Smooth muscle cell (in vitro differentiated cells): ENCODE results near the gene SOWAHC. TPM values are rescaled to one million over a fixed set of nuclear protein-coding genes. Genes with fewer than 3 reads are reported as not detected.

Experiments
- DNase-seq: peaks from one replicate; lab custom pipeline; 2025; ENCODE audit not compliant: unreplicated experiment; lab: John Stamatoyannopoulos, UW
- H2AFZ ChIP-seq: fragments of 200-600 bp; sonication (generic); 2 replicates; pipeline ENCODE4 v1.6.0; 2016; ENCODE audit warnings: antibody characterized with exemption, low read depth, mild to moderate bottlenecking
- H3F3A ChIP-seq: fragments of 200-600 bp; sonication (generic); 2 replicates; pipeline ENCODE4 v1.6.0; 2017; ENCODE audit warnings: antibody characterized with exemption, low read depth
- H3K27ac ChIP-seq: fragments of 200-600 bp; sonication (generic); 2 replicates; pipeline ENCODE4 v1.5.1; 2016; ENCODE audit warnings: low read depth, mild to moderate bottlenecking
- H3K27me3 ChIP-seq: fragments of 200-600 bp; sonication (generic); 2 replicates; pipeline ENCODE4 v1.6.1; 2016; ENCODE audit warnings: low read depth, mild to moderate bottlenecking
- H3K36me3 ChIP-seq: fragments of 200-600 bp; sonication (generic); 2 replicates; pipeline ENCODE4 v1.5.1; 2016; ENCODE audit warnings: low read depth
- H3K4me1 ChIP-seq: fragments of 200-600 bp; sonication (generic); 2 replicates; pipeline ENCODE4 v1.5.1; 2016; ENCODE audit warnings: low read depth
- H3K4me2 ChIP-seq: fragments of 200-600 bp; sonication (generic); 2 replicates; pipeline ENCODE4 v1.6.0; 2016; ENCODE audit warnings: mild to moderate bottlenecking
- H3K4me3 ChIP-seq: fragments of 200-600 bp; sonication (generic); 2 replicates; pipeline ENCODE4 v1.5.1; 2016; ENCODE audit warnings: mild to moderate bottlenecking
- H3K79me2 ChIP-seq: fragments of 200-600 bp; sonication (generic); 2 replicates; pipeline ENCODE4 v1.6.0; 2016; ENCODE audit warnings: low read depth, mild to moderate bottlenecking
- H3K9ac ChIP-seq: fragments of 200-600 bp; sonication (generic); 2 replicates; pipeline ENCODE4 v1.6.0; 2016; ENCODE audit warnings: low read depth
- H3K9me3 ChIP-seq: fragments of 200-600 bp; sonication (generic); replicated peaks from 2 replicates; pipeline ENCODE4 v1.5.1; 2016; ENCODE audit warnings: low read depth
- H4K20me1 ChIP-seq: fragments of 200-600 bp; sonication (generic); 2 replicates; pipeline ENCODE4 v1.6.0; 2016; ENCODE audit warnings: low read depth
- WGBS: methylation state at CpG from one replicate; pipeline ENCODE4 v1.1.7; 2016; ENCODE audit warnings: low lambda C conversion rate; 5-methylcytosine and 5-hydroxymethylcytosine counted together
- polyA plus RNA-seq: library from polyadenylated mRNA; unstranded; fragments of >200 nt; fragmentation: Nextera tagmentation; extraction: Ambion mirVana; gene quantifications from 2 replicates; pipeline ENCODE4 v1.2.1, GENCODE V29; 2016
- total RNA-seq: library from RNA; depleted of rRNA; stranded (reverse); fragments of >200 nt; gene quantifications from 2 replicates; pipeline ENCODE4 v1.2.3, GENCODE V29; 2014
- TF ChIP-seq, protein P1 (sequence below): fragments of 200-600 bp; sonication (generic); IDR thresholded peaks from 2 replicates; pipeline ENCODE4 v1.5.1; 2017; ENCODE audit warnings: borderline replicate concordance, mild to moderate bottlenecking, antibody characterized with exemption; ENCODE audit not compliant: insufficient read depth, poor library complexity, severe bottlenecking

Gene SOWAHC
- total and polyA plus RNA-seq, 2 experiments from 2014 or later: 20.2 to 31.2 TPM

DNA sequence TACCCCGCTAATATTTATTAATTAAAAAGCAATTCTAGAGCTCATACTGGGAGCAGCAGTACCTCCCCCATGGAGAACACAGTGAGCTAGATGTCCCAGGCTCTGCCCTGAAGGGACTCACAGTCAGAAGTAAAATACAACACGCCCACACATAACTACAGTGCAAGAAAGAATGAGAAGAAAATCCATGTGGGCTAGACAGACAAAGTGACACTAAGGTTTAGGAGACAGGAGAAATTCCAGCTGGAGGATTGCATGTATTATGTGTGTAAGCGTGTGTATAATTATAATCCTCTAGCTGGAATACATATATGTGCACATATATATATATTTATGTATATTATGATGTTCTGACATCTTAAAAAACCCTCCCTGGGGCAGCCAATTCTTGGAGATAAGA, 15.7 kb downstream of the SOWAHC start:
- H3F3A ChIP-seq: no peaks in the 10 kb centered on the region
- 71% methylated on average over 3 of the region's 3 CpGs for WGBS
- no peaks in the 10 kb centered on the region for H4K20me1 ChIP-seq
- H3K4me3 ChIP-seq: no peak overlapping the region
- no peaks in the 10 kb centered on the region for H3K4me1 ChIP-seq
- H2AFZ ChIP-seq: no peak overlapping the region
- no peak overlapping the region for H3K4me2 ChIP-seq
- DNase-seq: no peak
- H3K9ac ChIP-seq: no peak overlapping the region
- no peaks in the 10 kb centered on the region for H3K79me2 ChIP-seq
- no peaks in the 10 kb centered on the region for H3K9me3 ChIP-seq
- H3K27ac ChIP-seq: no peak overlapping the region
- TF ChIP-seq, protein P1, sequence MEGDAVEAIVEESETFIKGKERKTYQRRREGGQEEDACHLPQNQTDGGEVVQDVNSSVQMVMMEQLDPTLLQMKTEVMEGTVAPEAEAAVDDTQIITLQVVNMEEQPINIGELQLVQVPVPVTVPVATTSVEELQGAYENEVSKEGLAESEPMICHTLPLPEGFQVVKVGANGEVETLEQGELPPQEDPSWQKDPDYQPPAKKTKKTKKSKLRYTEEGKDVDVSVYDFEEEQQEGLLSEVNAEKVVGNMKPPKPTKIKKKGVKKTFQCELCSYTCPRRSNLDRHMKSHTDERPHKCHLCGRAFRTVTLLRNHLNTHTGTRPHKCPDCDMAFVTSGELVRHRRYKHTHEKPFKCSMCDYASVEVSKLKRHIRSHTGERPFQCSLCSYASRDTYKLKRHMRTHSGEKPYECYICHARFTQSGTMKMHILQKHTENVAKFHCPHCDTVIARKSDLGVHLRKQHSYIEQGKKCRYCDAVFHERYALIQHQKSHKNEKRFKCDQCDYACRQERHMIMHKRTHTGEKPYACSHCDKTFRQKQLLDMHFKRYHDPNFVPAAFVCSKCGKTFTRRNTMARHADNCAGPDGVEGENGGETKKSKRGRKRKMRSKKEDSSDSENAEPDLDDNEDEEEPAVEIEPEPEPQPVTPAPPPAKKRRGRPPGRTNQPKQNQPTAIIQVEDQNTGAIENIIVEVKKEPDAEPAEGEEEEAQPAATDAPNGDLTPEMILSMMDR: no peak
- no peaks in the 10 kb centered on the region for H3K27me3 ChIP-seq
- H3K36me3 ChIP-seq: no peaks in the 10 kb centered on the region

DNA sequence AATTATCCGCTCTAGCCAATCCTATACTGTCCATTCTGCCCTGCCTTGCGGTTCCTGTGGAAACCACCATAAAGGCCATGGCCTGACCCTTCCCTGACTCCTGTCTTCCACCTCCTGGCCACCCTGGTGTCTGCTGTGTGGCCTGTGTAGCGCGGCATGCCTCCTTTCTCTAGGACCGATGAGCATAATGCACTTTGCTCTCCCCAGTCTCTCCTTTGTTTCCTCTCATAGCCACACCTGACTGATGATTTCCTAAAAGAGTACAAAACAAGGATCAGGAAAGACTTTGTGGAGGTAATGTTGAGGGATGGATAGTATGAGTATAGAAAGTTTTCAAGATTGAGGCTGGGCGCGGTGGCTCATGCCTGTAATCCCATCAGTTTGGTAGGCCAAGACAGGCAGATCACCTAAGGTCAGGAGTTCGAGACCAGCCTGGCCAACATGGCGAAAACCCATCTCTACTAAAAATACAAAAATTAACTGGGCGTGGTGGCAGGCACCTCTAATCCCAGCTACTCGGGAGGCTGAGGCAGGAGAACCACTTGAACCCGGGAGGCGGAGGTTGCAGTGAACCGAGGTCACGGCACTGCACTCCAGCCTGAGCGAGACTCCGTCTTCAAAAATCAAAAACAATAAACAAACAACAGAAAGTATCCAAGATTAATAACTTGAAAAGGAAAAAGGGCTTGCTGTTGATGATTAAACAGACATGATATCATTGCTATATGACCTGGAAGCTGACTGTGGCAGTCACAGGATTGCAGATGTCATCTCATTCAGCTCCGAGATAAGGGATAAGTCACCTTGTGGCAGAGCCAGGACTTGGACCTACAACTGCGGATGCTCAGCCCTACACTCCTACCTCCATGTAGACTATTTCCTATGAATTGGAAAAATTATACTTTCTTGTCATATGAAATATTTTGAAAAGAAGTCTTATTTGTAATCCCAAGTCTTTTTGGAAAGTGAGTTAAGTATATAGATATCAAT, 16.6 kb downstream of the SOWAHC start:
- Histone ChIP-seq H2AFZ (no peak overlapping the region), H3K36me3 (no peaks in the 10 kb centered on the region), H3K4me1 (no peaks in the 10 kb centered on the region), H3F3A (no peaks in the 10 kb centered on the region), H3K27me3 (no peaks in the 10 kb centered on the region), H3K4me3 (no peak overlapping the region), H3K79me2 (no peaks in the 10 kb centered on the region), H3K9me3 (no peaks in the 10 kb centered on the region), H3K4me2 (no peak overlapping the region), H3K9ac (no peak overlapping the region), H3K27ac (no peak overlapping the region), H4K20me1 (no peaks in the 10 kb centered on the region)
- 95% methylated on average over 19 of the region's 19 CpGs for WGBS
- DNase-seq: no peak
- TF ChIP-seq, protein P1: no peak

DNA sequence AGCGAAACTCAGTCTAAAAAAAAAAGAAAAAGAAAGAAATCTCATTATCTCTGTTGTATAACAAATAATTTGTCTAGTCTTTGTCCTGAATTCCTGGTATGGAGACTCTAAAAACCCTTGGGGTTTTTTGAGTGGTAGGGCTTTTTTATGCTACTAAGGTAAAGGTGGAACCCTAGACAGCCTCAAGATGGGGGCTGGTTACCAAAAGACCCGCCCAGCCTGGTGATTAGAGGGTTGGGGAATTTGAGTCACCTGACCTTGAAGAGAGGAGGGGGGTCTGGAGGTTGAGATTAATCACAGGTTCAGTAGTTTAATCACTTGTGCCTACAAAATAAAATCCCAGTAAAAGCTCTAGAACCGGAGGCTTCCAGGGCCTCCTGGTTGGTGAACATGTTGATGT, 17.6 kb downstream of the SOWAHC start:
- Histone ChIP-seq H3K79me2 (no peaks in the 10 kb centered on the region), H3K4me3 (no peak overlapping the region), H3K4me2 (no peak overlapping the region), H3K4me1 (no peaks in the 10 kb centered on the region), H3K27ac (no peak overlapping the region), H4K20me1 (no peaks in the 10 kb centered on the region), H3K9me3 (no peaks in the 10 kb centered on the region), H3K9ac (no peak overlapping the region), H3K27me3 (no peaks in the 10 kb centered on the region), H3K36me3 (no peaks in the 10 kb centered on the region), H3F3A (no peaks in the 10 kb centered on the region), H2AFZ (no peak overlapping the region)
- no peak for DNase-seq
- WGBS: 73% methylated on average over 3 of the region's 3 CpGs
- TF ChIP-seq, protein P1: no peak
